ENCODE measurements around the gene TIAM1.

The TIAM1 gene

DNA sequence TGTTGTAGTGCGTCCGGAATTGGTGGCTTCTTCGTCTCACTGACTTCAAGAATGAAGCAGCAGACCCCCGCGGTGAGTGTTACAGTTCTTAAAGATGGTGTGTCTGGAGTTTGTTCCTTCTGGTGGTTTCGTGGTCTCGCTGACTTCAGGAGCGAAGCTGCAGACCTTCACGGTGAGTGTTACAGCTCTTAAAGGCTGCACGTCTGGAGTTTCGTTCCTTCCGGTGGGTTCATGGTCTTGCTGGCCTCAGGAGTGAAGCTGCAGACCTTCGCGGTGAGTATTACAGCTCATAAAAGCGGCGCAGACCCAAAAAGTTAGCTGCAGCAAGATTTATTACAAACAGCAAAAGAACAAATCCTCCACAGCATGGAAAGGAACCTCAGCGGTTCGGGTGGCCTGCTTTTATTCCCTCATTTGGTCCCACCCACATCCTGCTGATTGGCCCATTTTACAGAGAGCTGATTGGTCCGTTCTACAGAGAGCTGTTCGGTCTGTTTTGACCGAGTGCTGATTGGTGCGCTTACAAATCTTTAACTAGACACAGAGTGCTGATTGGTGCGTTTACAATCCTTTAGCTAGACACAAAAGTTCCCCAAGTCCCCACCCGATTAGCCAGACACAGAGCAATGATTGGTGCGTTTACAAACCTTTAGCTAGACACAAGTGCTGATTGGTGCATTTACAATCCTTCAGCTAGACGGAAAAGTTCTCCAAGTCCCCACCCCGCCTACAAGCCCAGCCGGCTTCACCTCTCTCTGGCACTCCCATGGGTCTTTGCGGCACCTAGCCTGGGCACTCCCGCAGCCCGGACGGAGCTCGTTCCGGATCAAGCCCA, 256.2 kb downstream of the TIAM1 start:
- no peak for DNase-seq (ENCODE audit: low read depth, low spot score)
- no peak overlapping the region for H3K4me3 ChIP-seq (ENCODE audit: low read length)

DNA sequence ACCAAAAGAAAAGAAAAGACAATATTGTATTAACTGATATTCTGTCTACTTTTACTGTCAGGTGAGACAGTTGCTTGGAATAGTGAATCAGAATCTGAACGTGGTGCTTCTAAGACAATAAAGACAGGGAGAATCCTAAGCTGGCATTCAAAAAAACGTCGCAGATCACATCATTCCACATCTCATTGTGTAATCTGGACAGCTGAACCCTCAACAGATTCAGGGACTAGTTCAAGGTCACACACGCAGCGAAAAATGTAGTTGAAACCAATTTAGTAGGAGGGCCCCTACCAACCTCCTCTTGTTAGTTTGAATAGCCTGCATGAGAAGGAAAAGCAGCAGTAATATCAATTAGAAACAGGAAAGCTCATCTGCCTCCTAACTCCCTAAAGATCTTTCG, 259.4 kb downstream of the TIAM1 start:
- no peak overlapping the region for H3K4me3 ChIP-seq (ENCODE audit: low read length)
- no peak for DNase-seq (ENCODE audit: low read depth, low spot score)

DNA sequence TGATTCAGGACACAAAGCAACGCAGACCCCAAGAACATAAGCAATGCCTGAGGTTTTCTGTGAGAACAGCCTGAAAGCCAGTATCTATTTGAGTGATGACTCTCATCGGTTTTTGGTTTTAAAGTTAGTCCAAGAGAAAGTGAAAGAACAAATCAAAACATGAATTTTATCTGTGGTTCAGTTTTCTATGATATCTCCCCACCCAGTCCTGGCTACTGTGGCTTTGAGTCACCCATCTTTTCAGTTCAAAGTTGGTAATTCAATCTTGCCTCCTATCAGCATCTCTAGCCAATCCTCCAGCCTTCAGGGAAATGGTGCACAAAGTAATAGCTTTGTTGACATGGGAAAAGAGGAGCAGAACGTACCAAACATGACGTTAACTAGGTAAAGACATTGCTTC, 265.3 kb downstream of the TIAM1 start:
- no peak for DNase-seq (ENCODE audit: low read depth, low spot score)
- H3K4me3 ChIP-seq (ENCODE audit: low read length) = no peak overlapping the region

DNA sequence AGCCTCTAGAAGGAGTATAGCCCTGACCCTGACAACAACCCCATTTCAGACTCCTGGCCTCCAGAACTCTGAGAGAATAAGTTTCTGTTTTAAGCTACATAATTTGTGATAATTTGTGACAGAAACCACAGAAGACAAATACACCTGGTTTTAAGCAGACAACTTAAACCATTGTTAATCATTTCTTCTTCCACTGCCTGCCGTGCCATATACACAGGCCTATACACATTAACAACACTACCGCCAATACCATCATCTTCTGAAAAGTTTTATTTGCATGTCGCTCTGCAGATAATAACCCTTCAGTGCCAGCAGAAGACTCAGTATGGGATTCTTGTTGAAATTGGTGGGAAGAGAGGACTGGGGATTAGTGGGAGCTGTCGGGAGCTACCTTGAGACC, 265.8 kb downstream of the TIAM1 start:
- no peak for DNase-seq (ENCODE audit: low read depth, low spot score)
- no peak overlapping the region for H3K4me3 ChIP-seq (ENCODE audit: low read length)

DNA sequence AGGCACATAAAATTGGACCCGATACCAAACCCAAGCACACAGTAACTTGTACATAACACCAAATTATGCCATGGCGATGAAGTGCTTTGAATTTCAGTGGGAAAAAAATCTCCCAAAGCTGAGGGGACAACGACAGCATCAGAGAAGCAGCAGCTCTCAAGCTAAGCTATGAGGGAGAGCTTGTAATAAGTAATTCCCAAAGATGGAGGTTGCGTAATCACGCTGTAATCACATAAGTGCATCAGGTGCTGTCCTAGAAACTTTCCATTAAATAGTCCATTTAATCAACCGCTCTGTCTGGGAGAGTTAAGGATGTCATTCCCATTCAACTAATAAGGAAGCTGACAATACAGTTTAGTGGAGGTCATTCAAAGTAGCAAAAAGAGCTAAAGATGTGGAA, 268.2 kb downstream of the TIAM1 start:
- DNase-seq (ENCODE audit: low read depth, low spot score) = no peak
- H3K4me3 ChIP-seq (ENCODE audit: low read length) = no peak overlapping the region

DNA sequence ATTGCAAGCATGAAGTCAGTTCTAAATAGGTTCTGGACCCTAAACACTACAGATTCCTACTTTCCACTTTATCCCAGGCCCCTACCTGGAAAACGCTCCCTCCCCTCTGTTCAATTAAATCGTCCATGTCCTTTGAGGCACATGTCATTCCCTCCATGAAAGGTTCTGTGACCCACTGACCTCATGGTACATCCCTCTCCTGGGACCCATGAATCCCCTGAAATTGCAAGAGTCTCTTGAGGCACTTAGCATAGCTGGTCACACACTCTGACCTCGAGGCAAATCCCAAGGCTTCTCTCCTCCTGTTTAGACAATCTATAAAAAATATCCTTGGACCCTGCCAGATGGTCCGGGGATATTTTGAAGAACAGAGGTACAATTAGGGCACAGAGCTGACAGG, 271.5 kb downstream of the TIAM1 start:
- no peak for DNase-seq (ENCODE audit: low read depth, low spot score)
- no peak overlapping the region for H3K4me3 ChIP-seq (ENCODE audit: low read length)

All from Jurkat, Clone E6-1 (cell line).